Thyroid gland (tissue), 4 donors: ENCODE results near the gene CHCHD5. TPM values are rescaled to one million over a fixed set of nuclear protein-coding genes. Genes with fewer than 3 reads are reported as not detected.
"Not testable (repeated sequence)": the region's sequence is repeated elsewhere in the genome, so short reads cannot be mapped to it uniquely, and the experiment has no call there.

Source experiments
- DNase-seq, 2 donors: peaks; one replicate each; pipeline ENCODE4 v3.0.0-alpha.2; 2019
- H3K27ac ChIP-seq, 3 donors: fragments of 200-600 bp; sonication (generic); 1 replicate in 2 of 3; 2 replicates in 1 of 3; pipeline ENCODE4 v1.5.1; 2016 to 2019; ENCODE audit warnings: mild to moderate bottlenecking in 1 of 3, moderate library complexity in 1 of 3
- H3K27me3 ChIP-seq: fragments of 200-600 bp; sonication (generic); one replicate; pipeline ENCODE4 v1.5.1; 2019
- H3K36me3 ChIP-seq, 2 donors: fragments of 200-600 bp; sonication (generic); one replicate each; pipeline ENCODE4 v1.5.1; 2016 to 2019
- H3K4me1 ChIP-seq, 2 donors: fragments of 200-600 bp; sonication (generic); one replicate each; pipeline ENCODE4 v1.5.1; 2017 to 2019
- H3K4me3 ChIP-seq, 3 donors: fragments of 200-600 bp; sonication (generic); replicated peaks in 1 of 3; 1 replicate in 2 of 3; 2 replicates in 1 of 3; pipeline ENCODE4 v1.5.1; 2016; ENCODE audit warnings: mild to moderate bottlenecking in 1 of 3
- H3K9me3 ChIP-seq: fragments of 200-600 bp; sonication (generic); one replicate; pipeline ENCODE4 v1.5.1; 2017
- CTCF ChIP-seq, 6 experiments: fragments of 200-600 bp in 3 of 6; fragments of 450-650 bp in 3 of 6; sonication (generic) in 3 of 6; IDR thresholded peaks; one replicate each; pipeline ENCODE4 v1.5.1; 2016 to 2019; ENCODE audit warnings: antibody characterized with exemption in 6 of 6, mild to moderate bottlenecking in 2 of 6, inconsistent platforms in 1 of 6, moderate library complexity in 1 of 6
- POLR2A ChIP-seq, 2 donors: fragments of 450-650 bp; IDR thresholded peaks; one replicate each; pipeline ENCODE4 v1.6.1; 2017; ENCODE audit warnings: antibody characterized with exemption in 2 of 2, mild to moderate bottlenecking in 2 of 2, moderate library complexity in 1 of 2
- WGBS, 2 donors: methylation state at CpG; one replicate each; pipeline ENCODE4 v1.1.5; 2017; 5-methylcytosine and 5-hydroxymethylcytosine counted together
- intact Hi-C: fragments of 100-400 bp; cut with DNase I; formaldehyde crosslinking; loops from one replicate; pipeline ENCODE4 v1.15.1; 2023
- total RNA-seq, 4 donors: library from RNA; depleted of rRNA; stranded (reverse); fragments of >200 nt; gene quantifications; one replicate each; pipeline ENCODE4 v1.2.3, GENCODE V29; 2016

The CHCHD5 gene
- total RNA-seq, 4 donors from 2014 or later = 14.6 to 70.6 (median 29.1) TPM

GRCh38 chr2:112548980-112549379 is 35.4 kb upstream of the CHCHD5 start:
- Histone ChIP-seq H3K4me1 (peaks cover 9% of the 10 kb centered on the region in 2 donors), H3K9me3 (no peaks in the 10 kb centered on the region), H3K4me3 (no peak overlapping the region), H3K27me3 (no peaks in the 10 kb centered on the region), H3K27ac (no peak overlapping the region), H3K36me3 (peaks cover 34% of the 10 kb centered on the region in 2 donors)
- DNase-seq = no peak
- intact Hi-C loops = no loop called here
- WGBS, 2 donors = 97 to 98% methylated on average over 2 of the region's 2 CpGs
- no peak for TF ChIP-seq POLR2A (IDR thresholded peaks at IDR 0.05)
- TF ChIP-seq CTCF (IDR thresholded peaks at IDR 0.05) = no peak

- intact Hi-C loops = no loop called here
- no peak overlapping the region for H3K27ac ChIP-seq
- no peak for DNase-seq
- no peak for TF ChIP-seq POLR2A (IDR thresholded peaks at IDR 0.05)
- TF ChIP-seq CTCF (IDR thresholded peaks at IDR 0.05) = no peak
- H3K4me3 ChIP-seq = no peak overlapping the region
- no peaks in the 10 kb centered on the region for H3K9me3 ChIP-seq
- H3K4me1 ChIP-seq = no peaks in the 10 kb centered on the region
- 91 to 93% methylated on average over 3 of the region's 3 CpGs for WGBS, 2 donors
- peaks cover 37 to 47% of the 10 kb centered on the region in 2 donors for H3K36me3 ChIP-seq
- H3K27me3 ChIP-seq = no peaks in the 10 kb centered on the region
Observed at GRCh38 chr2:112566104-112566503, 18.3 kb upstream of the CHCHD5 start.

GRCh38 chr2:112566508-112566907 is 17.9 kb upstream of the CHCHD5 start:
- H3K9me3 ChIP-seq, H3K27ac ChIP-seq, H3K4me3 ChIP-seq, H3K27me3 ChIP-seq, intact Hi-C loops, DNase-seq, H3K4me1 ChIP-seq: not testable (repeated sequence)
- 97 to 98% methylated on average over 5 of the region's 5 CpGs for WGBS, 2 donors
- peaks cover 32 to 45% of the 10 kb centered on the region in 2 donors for H3K36me3 ChIP-seq

DNA sequence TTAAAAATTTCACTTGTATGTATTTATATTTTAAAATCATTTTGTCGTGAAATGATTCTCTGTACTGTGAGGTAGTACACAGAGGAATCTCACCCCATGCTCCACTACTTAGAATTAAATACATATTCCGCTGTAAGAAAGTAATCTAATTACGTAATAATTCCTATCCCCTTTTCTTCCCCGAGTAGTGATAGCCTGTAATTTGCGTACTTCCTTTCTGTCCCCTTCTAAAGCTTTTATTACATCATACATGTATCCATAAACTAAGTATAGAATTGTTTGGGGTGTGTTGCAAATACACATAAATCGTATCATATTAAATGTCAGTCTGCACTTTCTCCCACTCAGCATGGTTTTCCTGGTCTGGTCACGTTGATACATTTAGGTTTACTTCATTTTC is 12.4 kb upstream of the CHCHD5 start:
- WGBS, 2 donors = 82 to 89% methylated on average over 7 of the region's 7 CpGs
- intact Hi-C loops = no loop called here
- no peak for TF ChIP-seq CTCF (IDR thresholded peaks at IDR 0.05)
- no peak for TF ChIP-seq POLR2A (IDR thresholded peaks at IDR 0.05)
- Histone ChIP-seq H3K4me1 (no peaks in the 10 kb centered on the region), H3K27ac (no peak overlapping the region), H3K27me3 (no peaks in the 10 kb centered on the region), H3K4me3 (no peak overlapping the region), H3K9me3 (no peaks in the 10 kb centered on the region), H3K36me3 (peaks cover 42 to 47% of the 10 kb centered on the region in 2 donors)
- no peak for DNase-seq

DNA sequence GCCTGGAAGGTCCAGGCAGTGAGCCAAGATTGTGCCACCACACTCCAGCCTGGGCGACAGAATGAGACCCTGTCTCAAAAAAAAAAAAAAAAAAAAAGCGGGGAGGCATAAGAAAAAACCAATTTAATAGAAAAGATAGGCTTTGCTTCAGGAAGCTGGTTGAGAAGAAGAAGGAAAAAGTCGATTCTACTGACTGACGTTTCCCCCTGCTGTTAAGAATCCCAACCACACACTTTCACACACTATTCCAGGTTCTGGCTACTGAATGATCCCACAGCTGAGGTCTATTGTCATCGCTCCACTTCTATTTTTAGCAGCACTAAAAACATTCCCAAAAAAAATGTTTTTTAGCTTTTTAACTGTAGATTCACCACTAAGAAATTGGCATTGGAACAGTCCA is 6.7 kb upstream of the CHCHD5 start:
- WGBS, 2 donors = 61 to 76% methylated on average over 5 of the region's 5 CpGs
- intact Hi-C loops = no loop called here

More for the DNA sequence above, 6.7 kb upstream of the CHCHD5 start:
- H3K27me3 ChIP-seq = no peaks in the 10 kb centered on the region
- H3K36me3 ChIP-seq = peaks cover 11 to 12% of the 10 kb centered on the region in 2 donors
- DNase-seq = no peak
- no peaks in the 10 kb centered on the region for H3K9me3 ChIP-seq
- no peak overlapping the region for H3K4me3 ChIP-seq
- H3K4me1 ChIP-seq = peaks cover 5% of the 10 kb centered on the region in 2 donors
- H3K27ac ChIP-seq = no peak overlapping the region
- TF ChIP-seq CTCF (IDR thresholded peaks at IDR 0.05) (no peak), POLR2A (IDR thresholded peaks at IDR 0.05) (no peak)
